Jurkat, Clone E6-1 (cell line): Measurements from ENCODE around the gene COL18A1. TPM values are rescaled to one million over a fixed set of nuclear protein-coding genes. Genes with fewer than 3 reads are reported as not detected.
"Not testable (repeated sequence)": the region's sequence is repeated elsewhere in the genome, so short reads cannot be mapped to it uniquely, and the experiment has no call there.

Source experiments
- DNase-seq: peaks from one replicate; pipeline ENCODE4 v3.0.0-alpha.2; 2011; ENCODE audit warnings: low read depth, low spot score
- H3K4me3 ChIP-seq: 2 replicates; pipeline ENCODE4 v1.5.1; 2011; ENCODE audit warnings: mild to moderate bottlenecking, low read length, control low read depth, moderate library complexity
- polyA plus RNA-seq: library from polyadenylated mRNA; unstranded; fragments of >200 nt; gene quantifications from one replicate; pipeline ENCODE4 v1.2.1, GENCODE V29; 2012; ENCODE audit warnings: missing spikeins; ENCODE audit not compliant: insufficient read length, insufficient read depth

The COL18A1 gene
- polyA plus RNA-seq, result 2.5 TPM

DNA sequence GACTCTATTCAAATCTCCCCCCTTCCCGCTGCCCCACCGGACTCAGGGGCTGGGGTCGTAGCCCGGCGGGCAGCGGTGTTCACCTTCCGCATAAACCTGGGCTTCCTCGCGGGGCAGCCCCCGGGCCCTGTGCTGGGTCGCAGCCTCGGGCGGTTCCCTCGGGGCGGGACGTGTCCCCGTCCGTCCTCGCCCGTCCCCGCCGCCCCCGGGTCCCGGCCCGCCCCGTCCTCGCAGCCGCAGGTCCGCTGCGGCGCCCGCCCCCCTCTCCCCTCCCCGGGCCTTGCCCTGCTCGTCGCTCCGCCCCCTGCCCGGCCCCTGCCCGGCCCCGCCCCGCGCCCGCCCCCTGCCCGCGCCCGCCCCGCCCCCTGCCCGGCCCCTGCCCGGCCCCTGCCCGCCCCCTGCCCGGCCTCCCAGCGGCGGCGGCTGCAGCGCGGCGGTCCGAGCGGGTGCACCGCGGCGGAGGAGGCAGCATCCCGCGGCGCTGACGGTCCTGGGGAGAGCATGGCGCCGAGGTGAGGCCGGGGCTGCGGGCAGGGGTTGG is at the start of gene COL18A1:
Gene COL18A1, plus strand, starts transcription at position 436 of the 541 bp plus-strand sequence. Its CDS starts 66 bp downstream, at position 502.
- DNase-seq, result no peak
- no peak within 1 kb of the TSS for H3K4me3 ChIP-seq

DNA sequence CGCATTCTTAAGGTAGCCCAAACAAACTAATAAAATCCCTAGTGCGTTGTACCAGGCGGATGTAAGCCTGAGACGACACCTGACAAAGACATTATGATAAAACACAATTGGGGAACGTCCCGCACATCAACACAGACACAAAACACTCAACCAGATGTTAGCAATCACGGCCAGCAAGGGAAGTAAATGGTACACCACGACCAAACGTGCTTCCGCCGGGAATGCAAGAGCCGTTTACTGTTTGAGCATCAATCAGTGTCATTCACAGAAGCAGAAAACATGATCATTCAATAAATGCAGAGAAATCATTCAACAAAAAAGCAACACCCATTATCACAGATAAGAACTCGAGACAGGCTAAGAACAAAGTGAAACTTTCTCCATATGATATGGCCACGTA is 49.4 kb upstream of the COL18A1 start:
- H3K4me3 ChIP-seq, result no peak overlapping the region
- peak; percentile 29 for DNase-seq

DNA sequence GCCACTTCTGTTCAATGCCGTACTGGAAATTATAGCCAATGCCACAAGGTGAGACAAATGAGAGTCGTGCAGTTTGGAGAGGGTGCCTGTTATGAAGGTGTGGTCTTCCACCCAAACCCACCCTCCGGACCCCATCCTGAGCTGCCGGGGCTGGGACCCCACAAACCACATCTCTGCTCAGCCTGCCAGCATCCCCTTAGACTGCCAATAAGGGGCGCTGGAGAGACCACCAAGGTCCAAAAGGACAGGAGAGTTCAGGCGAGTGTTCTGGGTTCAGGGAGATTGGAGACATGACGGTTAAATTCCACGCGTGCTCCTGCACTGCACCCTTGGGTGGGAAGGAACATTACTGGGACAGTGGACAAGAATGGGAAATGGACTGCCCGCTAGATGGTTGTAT is 48.7 kb upstream of the COL18A1 start:
- no peak overlapping the region for H3K4me3 ChIP-seq
- DNase-seq, result no peak

DNA sequence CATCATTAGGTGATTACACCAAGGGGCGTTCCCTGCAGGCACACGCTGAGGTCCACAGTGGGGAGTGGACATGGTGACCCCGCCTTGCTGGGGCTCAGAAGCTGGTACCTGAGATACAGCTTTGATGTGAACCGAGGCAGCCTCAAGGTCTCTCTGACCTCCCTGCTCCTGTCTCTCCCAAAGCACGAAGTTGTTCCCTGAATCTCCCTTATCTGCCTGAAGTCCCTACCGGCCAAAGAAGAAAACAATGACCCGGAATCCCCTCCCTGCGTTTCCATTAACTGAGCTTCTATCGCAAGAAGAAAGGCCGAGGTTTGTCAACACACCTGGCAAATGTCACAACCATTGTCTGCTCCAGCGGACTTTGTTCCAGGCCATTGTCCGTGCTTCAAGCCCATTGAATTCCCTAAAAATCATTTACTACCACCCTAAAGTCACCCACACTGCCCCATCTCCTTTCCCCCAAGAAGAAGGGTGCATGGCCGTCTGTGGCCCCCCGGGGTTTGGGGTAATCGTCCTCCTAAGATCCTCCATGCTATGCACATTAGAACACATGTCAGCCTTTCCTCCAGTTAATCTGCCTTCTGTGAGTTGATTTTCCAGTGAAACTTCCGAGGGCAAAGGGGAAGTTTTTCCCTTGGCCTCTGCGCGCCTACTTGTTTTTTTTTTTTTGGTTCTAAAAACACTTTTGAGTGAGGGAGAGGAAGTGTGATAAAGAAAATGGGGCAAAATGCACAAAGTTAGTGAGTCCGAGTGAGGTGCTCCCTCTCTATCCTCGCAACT is 48.1 kb upstream of the COL18A1 start:
- DNase-seq, result no peak
- H3K4me3 ChIP-seq, result no peak overlapping the region

DNA sequence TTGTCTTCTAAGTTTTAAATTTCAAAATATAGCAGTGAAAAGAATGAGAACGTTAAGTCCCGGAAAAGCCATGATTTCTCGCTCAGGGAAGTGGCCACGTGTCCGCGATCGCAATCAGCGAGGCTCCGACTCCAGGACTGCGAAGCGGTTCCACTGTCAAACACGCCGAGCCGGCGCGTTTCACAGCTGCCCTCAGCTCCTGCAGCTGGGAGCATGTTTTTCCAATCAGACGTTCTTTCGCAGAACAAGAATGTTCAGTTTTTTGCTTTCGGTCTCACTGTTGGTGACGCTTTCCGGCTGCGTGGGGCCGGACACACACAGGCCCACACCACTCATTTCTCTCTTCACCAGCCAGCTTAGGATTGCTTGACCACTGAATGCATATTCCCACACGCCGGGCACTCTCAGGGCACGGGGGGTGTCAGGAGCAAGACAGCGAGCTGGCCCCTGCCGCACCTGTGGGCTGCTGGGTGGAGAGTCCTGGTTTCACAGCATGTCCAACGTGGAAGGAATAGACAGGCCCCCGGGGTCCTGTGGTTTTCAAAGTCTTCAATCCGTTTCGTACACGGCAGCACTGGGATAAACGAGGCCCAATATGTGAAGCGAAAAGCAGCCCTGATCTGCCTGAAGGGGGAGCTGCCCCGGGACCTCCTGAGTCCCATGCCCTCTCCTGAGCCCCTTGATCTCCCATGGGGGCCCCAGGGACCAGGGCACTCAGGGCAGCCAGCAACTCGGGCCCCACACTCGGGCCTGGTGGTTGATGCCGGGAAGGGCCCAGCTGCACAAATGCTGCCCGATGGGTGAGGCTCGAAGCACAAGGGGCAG is 47.3 kb upstream of the COL18A1 start:
- DNase-seq, result no peak
- no peak overlapping the region for H3K4me3 ChIP-seq

DNA sequence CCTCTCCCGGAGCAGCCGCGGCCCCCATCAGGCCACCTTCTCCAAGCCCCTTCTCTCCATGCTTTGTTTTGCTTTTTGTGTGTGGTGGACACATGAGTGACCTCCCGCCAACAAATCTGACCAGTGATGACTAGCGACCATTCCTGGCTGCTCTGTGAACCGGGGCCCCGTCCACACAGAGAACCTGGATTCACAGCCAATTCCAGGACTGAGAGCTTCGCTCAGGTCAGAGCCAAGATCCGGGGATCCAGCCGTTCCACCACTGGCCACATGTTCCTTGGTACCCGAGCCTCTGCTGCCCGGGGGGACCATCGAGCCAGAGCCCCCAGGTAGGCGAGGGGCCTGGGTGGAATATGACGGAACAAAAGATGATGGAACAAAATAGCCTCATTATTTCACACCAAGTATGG is 46.7 kb upstream of the COL18A1 start:
- no peak overlapping the region for H3K4me3 ChIP-seq
- DNase-seq, result no peak

DNA sequence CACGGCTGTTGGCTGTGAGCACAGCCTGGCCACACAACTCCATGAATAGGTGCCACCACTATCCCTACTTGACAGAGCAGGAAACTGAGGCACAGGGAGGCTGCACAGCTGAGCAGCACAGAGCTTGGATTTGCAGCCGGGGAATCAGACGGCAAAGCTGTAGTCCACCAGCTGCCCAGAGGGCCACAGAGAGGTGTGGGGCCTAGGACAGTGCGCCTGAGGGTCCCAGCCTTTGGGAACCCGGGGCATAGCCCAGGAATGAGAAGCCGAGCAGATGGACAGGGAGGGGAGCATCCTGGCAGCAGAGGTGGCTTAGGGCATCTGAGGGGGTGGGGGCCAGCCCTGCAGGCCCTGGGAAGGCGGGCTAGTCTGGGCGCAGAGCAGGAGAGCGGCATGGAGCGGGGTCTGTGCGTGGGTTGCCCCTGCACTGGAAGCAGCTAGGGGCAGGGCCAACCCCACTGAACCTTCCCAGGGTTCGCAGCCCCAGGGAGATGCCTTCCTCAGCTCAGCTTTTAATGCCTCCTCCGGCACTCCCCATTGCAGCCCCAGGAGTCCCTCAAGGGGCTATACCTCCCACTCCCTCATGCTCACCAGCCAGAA is 46.2 kb upstream of the COL18A1 start:
- no peak overlapping the region for H3K4me3 ChIP-seq
- DNase-seq, result no peak

DNA sequence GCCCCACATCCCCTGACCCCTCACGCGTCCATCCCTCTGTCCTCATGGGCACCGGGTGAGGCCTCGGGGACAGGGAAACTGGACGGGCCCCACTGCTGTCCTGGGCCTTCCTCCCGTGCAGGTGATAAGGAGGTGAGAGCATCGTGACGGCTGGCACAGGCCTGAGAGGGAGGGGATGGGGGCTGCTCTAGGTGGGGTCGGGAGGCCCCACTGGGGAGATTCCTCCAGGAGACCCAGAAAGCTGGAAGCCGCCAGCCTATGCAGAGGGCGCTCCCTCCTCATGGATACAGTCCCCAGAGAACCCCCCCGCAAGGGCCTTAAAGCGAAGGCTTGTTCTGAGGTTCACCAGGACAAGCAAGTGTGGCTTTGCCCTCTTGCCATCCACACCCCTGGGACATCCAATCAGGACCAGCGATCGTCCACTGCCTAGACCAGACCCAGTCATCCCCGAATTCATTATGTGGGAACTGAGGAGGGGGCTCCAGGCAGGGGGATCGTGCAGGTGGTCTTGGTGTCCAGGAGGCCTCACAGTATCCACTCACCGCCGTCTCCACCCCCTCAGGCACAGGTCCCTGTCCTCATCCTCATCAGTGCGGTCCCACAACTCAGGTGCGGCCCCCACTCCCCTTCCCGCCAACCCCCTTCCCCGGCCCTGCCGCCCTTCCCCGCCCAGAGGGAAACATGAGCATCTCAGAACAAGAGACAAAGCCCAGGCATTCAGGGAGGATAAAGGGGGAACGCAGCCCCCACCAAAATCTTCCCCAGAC is 45.3 kb upstream of the COL18A1 start:
- no peak overlapping the region for H3K4me3 ChIP-seq
- DNase-seq, result no peak

DNA sequence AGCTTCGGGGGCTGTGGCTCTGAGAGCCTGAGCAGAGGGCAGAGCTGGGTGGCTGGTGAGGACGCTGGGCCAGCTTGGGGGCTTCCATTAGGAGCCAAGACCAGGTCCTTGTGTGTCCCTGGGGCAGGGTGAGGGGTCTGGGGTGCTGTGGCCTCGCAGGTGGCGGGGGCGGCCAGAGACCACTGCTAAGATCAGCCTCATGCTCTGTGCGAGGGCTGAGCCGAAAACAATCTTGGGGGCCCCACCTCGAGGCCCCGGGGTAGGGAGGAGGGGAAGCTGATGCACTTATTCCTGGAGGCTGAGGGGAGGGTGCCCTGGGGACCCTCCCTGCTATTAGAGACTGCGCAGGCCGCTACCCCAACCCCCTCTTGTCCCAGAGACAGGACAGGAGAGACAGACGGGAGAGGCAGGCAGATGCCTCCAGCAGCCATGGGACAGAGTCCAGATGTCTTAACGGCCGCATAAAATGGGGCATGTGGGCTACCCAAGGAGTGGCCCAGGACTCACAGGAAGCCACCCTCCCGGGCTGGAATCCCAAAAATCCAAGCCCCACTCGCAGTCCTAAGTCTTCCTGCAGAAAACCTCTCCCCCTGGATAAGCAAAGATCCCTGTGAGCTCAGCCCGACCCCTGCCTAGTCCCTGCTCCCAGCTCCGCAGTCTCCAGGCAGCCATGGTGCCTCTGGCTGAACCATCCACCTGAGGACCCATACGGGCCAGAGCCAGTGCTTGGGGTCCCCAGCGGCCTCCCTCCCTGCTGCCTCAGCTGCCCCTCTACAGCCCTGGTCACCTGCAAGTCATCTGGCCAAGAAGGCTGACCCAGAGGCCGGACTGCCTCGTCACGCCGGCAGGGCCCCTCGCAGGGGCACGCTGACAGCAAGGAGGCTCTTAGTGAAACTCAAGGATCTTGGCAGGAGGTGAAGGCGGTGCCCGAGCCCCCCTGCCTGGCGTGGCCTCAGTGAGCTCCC is 43.6 kb upstream of the COL18A1 start:
- H3K4me3 ChIP-seq, result no peak overlapping the region

DNA sequence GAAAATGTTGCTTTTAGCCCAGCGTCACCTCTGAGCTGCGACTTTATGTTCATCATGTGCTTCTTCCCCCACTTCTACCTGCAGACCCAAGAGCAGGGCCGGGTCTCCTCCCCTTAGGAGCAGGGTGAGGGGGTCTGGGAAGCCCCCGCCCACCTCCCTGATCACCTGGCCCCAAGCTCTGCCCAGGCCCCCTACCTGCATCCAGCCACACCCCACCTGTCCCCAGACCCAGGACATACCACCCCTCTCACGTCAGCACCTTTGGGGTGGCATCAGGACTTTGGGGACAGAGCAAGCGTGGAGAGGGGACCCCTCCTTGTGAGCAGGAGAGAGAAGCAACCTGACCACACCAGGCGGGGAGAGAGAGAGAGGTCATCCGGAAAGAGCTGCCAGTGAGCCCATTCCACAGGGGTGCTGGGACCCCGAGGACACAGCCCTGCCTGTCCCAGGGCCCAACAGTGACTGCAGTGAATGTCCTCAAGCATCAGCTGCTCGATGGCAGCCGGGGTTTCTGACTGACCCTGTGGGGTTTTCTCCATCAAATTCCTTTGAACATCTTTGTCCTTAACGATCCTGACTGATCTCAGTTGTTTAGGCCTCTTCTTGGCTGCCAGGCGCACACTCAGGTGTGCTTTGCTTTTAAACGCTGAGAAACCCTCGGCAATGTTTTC is 42.8 kb upstream of the COL18A1 start:
- no peak overlapping the region for H3K4me3 ChIP-seq
- no peak for DNase-seq

More for the DNA sequence above, 43.6 kb upstream of the COL18A1 start:
- no peak for DNase-seq

DNA sequence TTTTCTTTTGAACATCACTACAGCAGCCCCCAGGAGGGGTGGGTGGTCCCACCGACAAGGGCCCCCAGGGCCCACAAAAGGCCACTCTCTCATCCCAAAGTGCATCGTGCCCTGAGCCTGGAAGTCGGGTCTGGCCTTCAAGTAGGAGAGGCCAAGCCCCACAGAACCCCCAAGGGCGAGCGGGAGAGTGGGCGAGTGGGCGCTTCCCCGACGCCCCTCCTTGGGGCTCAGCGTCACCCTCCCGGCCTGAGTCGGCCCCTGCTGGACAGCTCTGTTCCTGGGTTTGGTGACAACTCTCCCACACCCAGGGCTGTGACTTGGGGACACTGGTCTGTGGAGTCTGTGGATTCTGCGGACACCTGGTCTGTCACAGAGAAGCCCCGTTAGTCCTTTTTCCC is 42.2 kb upstream of the COL18A1 start:
- no peak for DNase-seq
- H3K4me3 ChIP-seq, result no peak overlapping the region

DNA sequence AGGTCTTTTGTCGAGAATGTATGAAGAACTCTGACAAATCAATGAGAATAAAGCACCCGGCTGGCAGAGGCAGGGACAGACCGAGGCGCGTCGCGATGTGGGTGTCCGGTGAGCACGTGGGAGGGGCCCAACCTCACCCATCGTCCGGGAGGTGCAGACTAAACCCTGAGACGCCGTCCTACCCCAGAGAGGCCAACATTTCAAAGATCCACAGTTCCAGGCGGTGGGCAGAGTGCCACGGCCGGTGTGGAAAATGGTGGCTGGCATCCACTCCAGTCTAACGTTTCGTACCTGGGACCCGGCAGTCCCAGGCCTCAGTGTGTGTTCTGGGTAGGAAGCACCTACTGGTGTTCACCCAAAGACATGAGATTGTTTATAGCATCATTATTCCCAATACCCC is 41.7 kb upstream of the COL18A1 start:
- H3K4me3 ChIP-seq, DNase-seq: not testable (repeated sequence)

DNA sequence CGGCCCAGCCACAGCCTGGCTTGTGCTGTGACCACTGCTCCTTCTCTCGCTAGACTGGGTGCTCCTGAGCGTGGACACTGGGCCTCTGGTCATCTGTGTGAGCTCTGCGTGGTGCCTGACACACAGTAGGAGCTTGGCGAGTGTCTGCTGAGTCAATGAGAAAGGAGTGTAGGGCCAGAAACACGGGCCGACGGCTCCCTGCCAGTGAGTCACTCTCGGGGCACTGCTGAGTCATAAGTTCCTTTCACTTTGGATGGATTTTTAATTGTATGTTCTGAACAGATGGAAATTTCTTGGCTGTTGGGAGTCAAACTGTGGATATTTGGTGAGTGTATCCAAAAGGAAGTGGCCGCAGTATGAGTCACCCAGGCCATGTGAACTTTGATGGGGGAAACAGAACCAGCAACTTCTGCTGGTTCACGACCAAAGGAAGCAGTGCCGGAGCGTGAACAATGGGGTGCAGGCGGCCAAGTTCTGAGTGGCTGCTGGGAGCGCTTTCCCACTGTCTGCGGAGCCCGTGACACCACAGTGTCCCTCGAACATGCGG is 41.0 kb upstream of the COL18A1 start:
- no peak for DNase-seq
- H3K4me3 ChIP-seq, result no peak overlapping the region

DNA sequence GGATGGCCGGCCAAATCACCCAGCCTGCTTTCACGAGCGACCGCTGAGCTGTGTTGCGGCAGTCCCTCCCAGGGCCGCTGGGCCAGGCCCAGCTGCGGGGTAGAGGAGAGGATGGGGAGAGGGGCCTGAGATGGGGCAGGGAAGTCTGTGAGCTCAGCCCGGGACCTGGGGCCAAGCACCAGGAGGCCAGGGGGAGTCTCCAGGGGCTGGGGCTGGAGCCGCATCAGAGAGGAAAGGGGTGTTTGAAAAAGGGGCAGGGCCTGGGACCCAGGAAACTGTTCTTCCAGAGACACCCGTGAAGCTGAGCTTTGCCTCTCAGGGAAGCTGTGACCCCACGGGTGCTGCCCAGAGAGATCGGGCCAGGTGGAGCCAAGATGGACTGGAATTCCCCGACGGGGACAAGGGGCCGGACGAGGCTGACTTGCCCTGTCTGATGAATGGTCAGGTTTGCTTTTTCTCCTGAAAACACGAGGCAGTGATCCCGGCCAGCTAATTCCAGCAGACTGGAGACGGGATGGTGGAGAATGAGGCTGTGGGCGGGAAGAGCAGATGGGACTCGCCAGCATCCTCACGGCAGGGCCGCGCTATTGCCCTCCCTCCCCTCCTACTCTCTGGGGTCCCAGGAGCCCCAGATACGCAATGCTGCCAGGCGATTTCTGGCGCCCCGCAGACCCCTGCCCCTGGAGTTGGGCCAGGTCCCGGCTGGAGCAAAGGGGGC is 40.3 kb upstream of the COL18A1 start:
- DNase-seq, result no peak
- H3K4me3 ChIP-seq, result no peak overlapping the region

DNA sequence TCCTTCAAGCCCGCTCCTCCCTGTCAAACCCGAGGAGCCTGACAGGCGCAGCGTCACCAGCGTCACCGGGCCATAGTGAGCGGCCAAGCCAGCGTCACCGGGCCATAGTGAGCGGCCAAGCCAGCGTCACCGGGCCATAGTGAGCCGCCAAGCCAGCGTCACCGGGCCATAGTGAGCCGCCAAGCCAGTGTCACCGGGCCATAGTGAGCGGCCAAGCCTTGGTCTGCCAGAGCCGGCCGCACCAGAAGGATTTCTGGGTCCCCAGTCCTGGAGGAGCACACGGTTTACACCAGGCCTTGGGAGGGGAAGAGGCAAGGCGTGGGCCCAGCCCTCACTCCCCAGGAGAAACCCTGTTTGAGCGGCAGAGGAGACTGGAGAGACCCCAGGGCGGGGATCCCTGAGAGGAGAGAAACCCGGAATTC is 39.8 kb upstream of the COL18A1 start:
- H3K4me3 ChIP-seq, result no peak overlapping the region

DNA sequence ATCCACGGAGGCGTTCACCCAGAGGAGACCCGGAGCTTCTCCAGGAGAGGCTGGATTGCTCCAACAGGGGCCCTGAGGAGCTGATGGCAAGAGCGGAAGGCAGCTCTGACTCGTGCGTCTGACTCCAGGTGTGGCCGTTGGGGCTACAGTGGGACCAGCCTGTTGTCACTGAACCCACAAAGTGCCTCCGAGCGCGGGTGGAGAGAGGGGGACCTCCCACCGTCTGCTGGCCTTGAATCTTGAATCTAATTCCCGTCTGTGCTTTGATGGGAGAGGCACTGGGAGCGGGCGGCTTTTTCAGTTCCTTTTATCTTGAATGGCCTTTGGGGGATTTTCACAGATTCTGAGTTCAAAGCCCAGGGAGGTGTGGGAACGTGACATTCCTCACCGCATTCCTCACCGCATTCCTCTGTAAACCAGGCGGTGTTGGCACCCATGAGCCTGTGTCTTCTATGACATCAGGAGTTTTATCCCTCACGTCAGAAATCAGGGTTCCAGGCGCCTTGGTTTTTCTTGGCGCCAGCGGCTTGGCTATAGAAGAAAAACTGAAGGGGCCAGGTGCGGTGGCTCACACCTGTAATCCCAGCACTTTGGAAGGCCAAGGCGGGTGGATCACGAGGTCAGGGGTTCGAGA is 39.2 kb upstream of the COL18A1 start:
- no peak for DNase-seq
- no peak overlapping the region for H3K4me3 ChIP-seq

More for the DNA sequence above, 39.8 kb upstream of the COL18A1 start:
- no peak for DNase-seq
